ENCODE measurements around the gene SPHK2. TPM values are rescaled to one million over a fixed set of nuclear protein-coding genes. Genes with fewer than 3 reads are reported as not detected.

The SPHK2 gene
- total RNA-seq, 2 donors from 2014 or later = 36.2 to 48.4 TPM

DNA sequence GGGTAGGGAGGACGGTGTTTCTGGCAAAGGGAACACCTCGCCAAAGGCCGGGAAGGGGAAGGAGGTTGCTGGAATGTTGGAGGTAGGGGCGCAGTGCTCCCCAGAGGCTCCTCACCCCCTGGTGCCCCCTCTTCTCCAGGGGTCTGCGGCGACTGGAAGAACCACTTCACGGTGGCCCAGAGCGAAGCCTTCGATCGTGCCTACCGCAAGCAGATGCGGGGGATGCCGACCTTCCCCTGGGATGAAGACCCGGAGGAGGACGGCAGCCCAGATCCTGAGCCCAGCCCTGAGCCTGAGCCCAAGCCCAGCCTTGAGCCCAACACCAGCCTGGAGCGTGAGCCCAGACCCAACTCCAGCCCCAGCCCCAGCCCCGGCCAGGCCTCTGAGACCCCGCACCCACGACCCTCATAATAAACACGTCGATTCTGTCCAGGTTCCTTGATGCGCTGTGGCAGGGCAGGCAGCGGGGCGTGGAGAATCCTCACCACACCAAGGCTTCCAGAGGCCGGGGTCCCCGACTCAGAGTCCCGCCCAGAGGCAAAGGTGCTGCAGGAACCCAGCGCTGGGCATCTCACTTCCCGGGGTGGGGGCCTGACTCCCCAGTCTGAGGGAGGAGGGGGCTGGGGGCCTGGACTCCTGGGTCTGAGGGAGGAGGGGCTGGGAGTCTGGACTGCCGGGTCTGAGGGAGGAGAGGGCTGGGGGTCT, 20.2 kb upstream of the SPHK2 start:
- H3K4me1 ChIP-seq = no peaks in the 10 kb centered on the region
- H3K36me3 ChIP-seq = no peaks in the 10 kb centered on the region
- H3K9me3 ChIP-seq = no peaks in the 10 kb centered on the region
- no peaks in the 10 kb centered on the region for H3K27me3 ChIP-seq
- TF ChIP-seq CTCF (IDR thresholded peaks at IDR 0.05) = no peak
- H3K27ac ChIP-seq = no peak overlapping the region
- intact Hi-C loops (cut with DNase I) = no loop called here
- H3K9ac ChIP-seq (ENCODE audit: low read depth in 2 of 2, low read length in 2 of 2) = no peak overlapping the region
- no peak overlapping the region for H3K4me3 ChIP-seq
- DNase-seq = no peak

DNA sequence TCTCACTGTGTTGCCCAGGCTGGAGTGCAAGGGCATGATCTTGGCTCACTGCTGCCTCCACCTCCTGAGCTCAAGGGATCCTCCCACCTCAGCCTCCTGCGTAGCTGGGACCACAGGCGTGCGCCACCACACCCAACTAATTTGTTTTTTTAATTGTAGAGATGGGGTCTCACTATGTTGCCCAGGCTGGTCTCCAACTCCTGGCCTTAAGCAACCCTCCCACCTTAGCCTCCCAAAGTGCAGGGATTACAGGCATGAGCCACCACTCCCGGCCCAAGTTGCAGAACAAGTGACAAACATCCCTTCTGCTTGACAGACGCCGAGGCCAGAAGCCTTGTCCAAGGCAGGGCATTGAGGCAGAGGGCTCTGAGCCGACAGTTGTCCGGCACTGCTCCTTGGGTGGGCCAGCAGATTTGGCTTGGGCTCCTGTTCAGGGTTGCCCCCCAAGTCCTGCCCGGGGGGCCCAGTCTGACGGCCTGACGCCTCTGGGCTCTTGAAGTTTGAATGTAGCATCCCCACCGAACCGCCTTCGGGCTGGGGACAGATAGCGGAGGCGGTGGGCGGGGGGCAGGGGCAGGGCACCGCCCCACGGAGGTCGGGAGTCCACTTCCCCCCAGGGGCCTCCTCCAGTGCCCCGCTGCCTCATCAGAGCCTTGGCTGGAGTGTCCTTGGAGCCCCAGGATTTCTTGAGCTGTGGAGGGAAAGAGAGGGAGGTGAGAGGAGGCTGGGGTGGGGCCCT, 18.5 kb upstream of the SPHK2 start:
- DNase-seq = no peak
- Histone ChIP-seq H3K9ac (ENCODE audit: low read depth in 2 of 2, low read length in 2 of 2) (no peak overlapping the region), H3K9me3 (no peaks in the 10 kb centered on the region), H3K4me1 (no peaks in the 10 kb centered on the region), H3K36me3 (no peaks in the 10 kb centered on the region), H3K4me3 (no peak overlapping the region), H3K27me3 (no peaks in the 10 kb centered on the region), H3K27ac (no peak overlapping the region)
- no peak for TF ChIP-seq CTCF (IDR thresholded peaks at IDR 0.05)
- intact Hi-C loops (cut with DNase I) = no loop called here

GRCh38 chr19:48603001-48603400, 16.3 kb upstream of the SPHK2 start:
- Histone ChIP-seq H3K4me1 (no peaks in the 10 kb centered on the region), H3K27me3 (no peaks in the 10 kb centered on the region), H3K9ac (ENCODE audit: low read depth in 2 of 2, low read length in 2 of 2) (peak overlapping the region in 1 of 2 donors; percentile 28), H3K4me3 (no peak overlapping the region), H3K36me3 (no peaks in the 10 kb centered on the region), H3K9me3 (no peaks in the 10 kb centered on the region), H3K27ac (peak overlapping the region; percentile 41)
- intact Hi-C loops (cut with DNase I) = no loop called here
- TF ChIP-seq CTCF (IDR thresholded peaks at IDR 0.05) = no peak
- no peak for DNase-seq

DNA sequence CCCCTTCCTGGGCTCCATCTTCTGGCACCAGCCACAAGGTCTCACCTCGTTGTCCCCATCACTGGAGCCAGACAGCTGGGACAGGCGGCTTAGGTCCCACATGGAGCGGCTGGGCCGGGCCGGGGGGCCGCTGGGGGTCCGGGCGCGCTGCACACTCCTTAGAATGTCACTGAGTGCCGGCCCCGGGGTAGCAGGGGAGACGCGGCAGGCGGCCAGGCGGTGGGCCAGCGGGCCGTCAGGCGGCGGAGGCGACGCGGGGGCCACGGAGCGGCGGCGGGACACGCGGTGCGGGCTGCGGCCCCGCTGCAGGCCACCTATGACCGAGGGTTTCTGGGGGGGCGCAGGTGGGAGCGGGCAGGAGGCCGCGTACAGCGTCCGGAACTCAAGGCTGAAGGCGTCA, 15.9 kb upstream of the SPHK2 start:
- TF ChIP-seq CTCF (IDR thresholded peaks at IDR 0.05) = no peak
- Histone ChIP-seq H3K9me3 (no peaks in the 10 kb centered on the region), H3K4me1 (no peaks in the 10 kb centered on the region), H3K27ac (no peak overlapping the region), H3K36me3 (no peaks in the 10 kb centered on the region), H3K9ac (ENCODE audit: low read depth in 2 of 2, low read length in 2 of 2) (no peak overlapping the region), H3K27me3 (no peaks in the 10 kb centered on the region), H3K4me3 (no peak overlapping the region)
- intact Hi-C loops (cut with DNase I) = no loop called here
- no peak for DNase-seq

DNA sequence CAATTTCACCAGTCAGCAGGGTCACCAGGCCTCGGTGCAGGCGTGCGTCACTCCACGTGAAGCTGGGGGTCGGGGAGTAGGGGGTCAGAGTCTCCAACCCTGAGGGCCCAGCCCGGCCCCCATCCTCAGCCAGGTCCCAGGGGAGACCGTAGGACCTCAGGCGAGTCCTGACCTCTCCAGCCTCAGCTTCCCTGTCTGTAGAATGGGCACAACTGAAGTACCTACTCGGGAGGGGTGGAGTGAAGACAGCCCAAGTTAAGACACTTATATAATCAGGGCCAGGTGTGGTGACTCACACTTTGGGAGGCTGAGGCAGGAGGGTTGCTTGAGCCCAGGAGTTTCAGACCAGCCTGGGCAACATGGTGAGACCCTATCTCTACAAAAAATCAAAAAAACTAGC, 15.5 kb upstream of the SPHK2 start:
- Histone ChIP-seq H3K4me3 (no peak overlapping the region), H3K4me1 (no peaks in the 10 kb centered on the region), H3K9ac (ENCODE audit: low read depth in 2 of 2, low read length in 2 of 2) (no peak overlapping the region), H3K36me3 (no peaks in the 10 kb centered on the region), H3K9me3 (no peaks in the 10 kb centered on the region), H3K27me3 (no peaks in the 10 kb centered on the region), H3K27ac (no peak overlapping the region)
- DNase-seq = no peak
- intact Hi-C loops (cut with DNase I) = no loop called here
- no peak for TF ChIP-seq CTCF (IDR thresholded peaks at IDR 0.05)
